ENCODE results near the gene MXRA7.

MXRA7 gene

GRCh38 chr17:76667491-76667755 is 43.3 kb downstream of the MXRA7 start:
- DNase-seq (ENCODE audit: low read depth): no peak
- no peak for TF ChIP-seq CTCF (IDR thresholded peaks at IDR 0.05; ENCODE audit: control insufficient read depth, insufficient read depth, low read depth, low read length, missing control alignments)
- H3K4me3 ChIP-seq (ENCODE audit: control insufficient read depth, low read depth, low read length): no peak overlapping the region

- no peak overlapping the region for H3K4me3 ChIP-seq (ENCODE audit: control insufficient read depth, low read depth, low read length)
- no peak for TF ChIP-seq CTCF (IDR thresholded peaks at IDR 0.05; ENCODE audit: control insufficient read depth, insufficient read depth, low read depth, low read length, missing control alignments)
- no peak for DNase-seq (ENCODE audit: low read depth)
Measured at GRCh38 chr17:76660656-76661042, 50.1 kb downstream of the MXRA7 start.

GRCh38 chr17:76659928-76660655 is 50.7 kb downstream of the MXRA7 start:
- no peak for DNase-seq (ENCODE audit: low read depth)
- TF ChIP-seq CTCF (IDR thresholded peaks at IDR 0.05; ENCODE audit: control insufficient read depth, insufficient read depth, low read depth, low read length, missing control alignments): no peak

GRCh38 chr17:76658242-76658662 is 52.5 kb downstream of the MXRA7 start:
- TF ChIP-seq CTCF (IDR thresholded peaks at IDR 0.05; ENCODE audit: control insufficient read depth, insufficient read depth, low read depth, low read length, missing control alignments): no peak
- no peak for DNase-seq (ENCODE audit: low read depth)
- H3K4me3 ChIP-seq (ENCODE audit: control insufficient read depth, low read depth, low read length): no peak overlapping the region

More at GRCh38 chr17:76659928-76660655, 50.7 kb downstream of the MXRA7 start:
- H3K4me3 ChIP-seq (ENCODE audit: control insufficient read depth, low read depth, low read length): no peak overlapping the region

GRCh38 chr17:76657505-76658241 is 53.1 kb downstream of the MXRA7 start:
- DNase-seq (ENCODE audit: low read depth): no peak
- no peak for TF ChIP-seq CTCF (IDR thresholded peaks at IDR 0.05; ENCODE audit: control insufficient read depth, insufficient read depth, low read depth, low read length, missing control alignments)
- no peak overlapping the region for H3K4me3 ChIP-seq (ENCODE audit: control insufficient read depth, low read depth, low read length)

GRCh38 chr17:76654408-76654807 is 56.4 kb downstream of the MXRA7 start:
- H3K4me3 ChIP-seq (ENCODE audit: control insufficient read depth, low read depth, low read length): no peak overlapping the region
- DNase-seq (ENCODE audit: low read depth): no peak
- TF ChIP-seq CTCF (IDR thresholded peaks at IDR 0.05; ENCODE audit: control insufficient read depth, insufficient read depth, low read depth, low read length, missing control alignments): no peak

Measured in AG09309 (cell line).